AG09309 (cell line): ENCODE data around the gene PGA5.
"Not testable (repeated sequence)": the region's sequence is repeated elsewhere in the genome, so short reads cannot be mapped to it uniquely, and the experiment has no call there.

Experiments used
- DNase-seq: peaks from one replicate; pipeline ENCODE4 v3.0.0-alpha.2; 2010; ENCODE audit warnings: low read depth
- H3K4me3 ChIP-seq: 2 replicates; pipeline ENCODE4 v1.5.1; 2011; ENCODE audit warnings: mild to moderate bottlenecking, low read depth, low read length, moderate library complexity; ENCODE audit not compliant: control insufficient read depth
- TF ChIP-seq, protein P1 (sequence below): IDR thresholded peaks from 2 replicates; pipeline ENCODE4 v1.5.1; 2011; ENCODE audit warnings: mild to moderate bottlenecking, low read depth, low read length, inconsistent platforms; ENCODE audit not compliant: insufficient read depth, control insufficient read depth; ENCODE audit errors: missing control alignments

The PGA5 gene

DNA sequence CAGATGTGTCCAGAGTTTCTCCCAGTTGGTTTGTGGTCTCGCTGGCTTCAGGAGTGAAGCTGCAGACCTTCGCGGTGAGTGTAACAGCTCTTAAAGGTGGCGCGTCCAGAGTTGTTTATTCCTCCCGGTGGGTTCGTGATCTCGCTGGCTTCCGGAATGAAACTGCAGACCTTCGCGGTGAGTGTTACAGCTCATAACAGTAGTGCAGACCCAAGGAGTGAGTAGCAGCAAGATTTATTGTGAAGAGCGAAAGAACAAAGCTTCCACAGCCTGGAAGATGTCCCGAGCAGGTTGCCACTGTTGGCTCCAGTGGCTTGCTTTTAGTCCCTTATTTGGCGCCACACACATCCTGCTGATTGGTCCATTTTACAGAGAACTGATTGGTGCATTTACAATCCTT lies 39.5 kb upstream of the PGA5 start:
- H3K4me3 ChIP-seq: no peak overlapping the region
- TF ChIP-seq, protein P1, sequence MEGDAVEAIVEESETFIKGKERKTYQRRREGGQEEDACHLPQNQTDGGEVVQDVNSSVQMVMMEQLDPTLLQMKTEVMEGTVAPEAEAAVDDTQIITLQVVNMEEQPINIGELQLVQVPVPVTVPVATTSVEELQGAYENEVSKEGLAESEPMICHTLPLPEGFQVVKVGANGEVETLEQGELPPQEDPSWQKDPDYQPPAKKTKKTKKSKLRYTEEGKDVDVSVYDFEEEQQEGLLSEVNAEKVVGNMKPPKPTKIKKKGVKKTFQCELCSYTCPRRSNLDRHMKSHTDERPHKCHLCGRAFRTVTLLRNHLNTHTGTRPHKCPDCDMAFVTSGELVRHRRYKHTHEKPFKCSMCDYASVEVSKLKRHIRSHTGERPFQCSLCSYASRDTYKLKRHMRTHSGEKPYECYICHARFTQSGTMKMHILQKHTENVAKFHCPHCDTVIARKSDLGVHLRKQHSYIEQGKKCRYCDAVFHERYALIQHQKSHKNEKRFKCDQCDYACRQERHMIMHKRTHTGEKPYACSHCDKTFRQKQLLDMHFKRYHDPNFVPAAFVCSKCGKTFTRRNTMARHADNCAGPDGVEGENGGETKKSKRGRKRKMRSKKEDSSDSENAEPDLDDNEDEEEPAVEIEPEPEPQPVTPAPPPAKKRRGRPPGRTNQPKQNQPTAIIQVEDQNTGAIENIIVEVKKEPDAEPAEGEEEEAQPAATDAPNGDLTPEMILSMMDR: no peak
- DNase-seq: no peak

DNA sequence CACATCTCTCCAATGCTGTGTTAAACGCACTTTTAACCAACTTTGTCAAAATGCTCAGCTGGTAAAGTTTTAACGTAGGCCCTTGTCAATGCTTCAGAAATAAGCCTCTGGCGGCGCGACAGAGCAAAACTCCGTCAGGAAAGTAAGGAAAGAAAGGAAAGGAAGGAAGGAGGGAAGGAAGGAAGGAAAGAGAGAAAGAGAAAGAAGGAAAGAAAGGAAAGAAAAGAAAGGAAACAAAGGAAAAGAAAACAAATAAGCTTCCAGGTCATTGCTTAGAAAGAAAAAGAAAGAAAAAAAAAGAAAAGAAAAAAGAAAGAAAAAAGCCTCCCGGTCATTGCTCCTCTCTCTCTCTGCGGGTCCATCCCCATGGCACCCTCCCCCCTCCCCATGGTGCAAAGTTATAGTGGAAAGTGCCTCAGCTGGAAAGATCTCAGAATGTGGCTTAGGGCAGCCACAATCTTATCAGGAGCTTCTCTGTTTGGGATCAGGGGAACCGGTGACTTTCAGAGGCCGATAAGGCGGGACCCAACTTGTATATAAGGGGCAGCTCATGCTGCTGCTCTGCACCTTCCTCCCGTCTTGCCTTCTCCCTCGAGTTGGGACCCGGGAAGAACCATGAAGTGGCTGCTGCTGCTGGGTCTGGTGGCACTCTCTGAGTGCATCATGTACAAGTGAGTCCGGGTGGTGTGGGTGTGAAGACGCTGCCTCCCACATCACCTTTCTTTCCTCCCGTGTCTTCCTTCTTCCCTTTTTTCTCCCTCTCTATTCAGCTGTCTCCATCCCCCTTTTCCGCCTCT lies 37.8 kb upstream of the PGA5 start, which contains the start of gene PGA3:
Gene PGA3, plus strand, starts transcription at position 566 of the 797 bp plus-strand sequence. Its CDS starts 50 bp downstream, at position 616.
- DNase-seq, H3K4me3 ChIP-seq: not testable (repeated sequence)

DNA sequence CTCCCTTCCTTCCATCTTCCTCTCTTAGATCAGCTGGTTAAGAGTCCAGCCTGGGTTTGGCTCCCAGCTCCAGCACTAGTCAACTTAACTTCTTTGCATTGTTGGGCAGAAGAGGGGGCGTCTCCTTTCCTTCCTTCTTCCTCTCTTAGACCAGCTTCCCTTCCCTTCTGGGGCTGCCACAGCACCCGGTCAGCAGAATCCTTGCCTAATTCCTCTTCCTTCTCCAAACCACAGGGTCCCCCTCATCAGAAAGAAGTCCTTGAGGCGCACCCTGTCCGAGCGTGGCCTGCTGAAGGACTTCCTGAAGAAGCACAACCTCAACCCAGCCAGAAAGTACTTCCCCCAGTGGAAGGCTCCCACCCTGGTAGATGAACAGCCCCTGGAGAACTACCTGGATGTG lies 37.1 kb upstream of the PGA5 start:
- DNase-seq: not testable (repeated sequence)

DNA sequence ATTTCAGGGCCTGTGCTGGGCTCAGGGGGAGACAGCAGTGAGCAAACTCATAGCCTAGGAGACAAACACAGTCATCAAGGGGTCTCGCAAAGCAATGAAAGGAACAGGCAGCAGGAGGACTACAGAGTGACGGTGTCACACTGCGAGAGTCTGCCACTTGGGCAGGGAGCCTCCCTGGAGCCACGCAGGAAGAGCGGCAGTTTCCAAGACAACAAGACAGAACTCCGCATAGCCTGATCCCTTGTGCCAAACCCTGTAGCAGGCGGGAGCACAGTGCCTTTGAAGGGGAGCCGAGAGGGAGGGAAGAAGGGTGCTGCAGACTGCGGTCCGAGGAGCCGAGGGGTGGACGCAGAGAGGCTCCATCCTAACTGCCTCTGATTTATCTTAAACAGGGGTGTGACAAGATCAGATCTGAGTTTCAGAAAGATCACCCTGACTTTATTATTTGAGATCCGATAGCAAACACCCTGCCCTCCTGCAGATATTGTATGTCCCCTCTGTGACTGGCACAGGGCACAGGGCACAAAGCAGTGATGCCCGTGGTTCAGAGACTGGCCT lies 36.4 kb upstream of the PGA5 start:
- not testable (repeated sequence) for DNase-seq, H3K4me3 ChIP-seq

More for the DNA sequence above, 37.1 kb upstream of the PGA5 start:
- H3K4me3 ChIP-seq: not testable (repeated sequence)

DNA sequence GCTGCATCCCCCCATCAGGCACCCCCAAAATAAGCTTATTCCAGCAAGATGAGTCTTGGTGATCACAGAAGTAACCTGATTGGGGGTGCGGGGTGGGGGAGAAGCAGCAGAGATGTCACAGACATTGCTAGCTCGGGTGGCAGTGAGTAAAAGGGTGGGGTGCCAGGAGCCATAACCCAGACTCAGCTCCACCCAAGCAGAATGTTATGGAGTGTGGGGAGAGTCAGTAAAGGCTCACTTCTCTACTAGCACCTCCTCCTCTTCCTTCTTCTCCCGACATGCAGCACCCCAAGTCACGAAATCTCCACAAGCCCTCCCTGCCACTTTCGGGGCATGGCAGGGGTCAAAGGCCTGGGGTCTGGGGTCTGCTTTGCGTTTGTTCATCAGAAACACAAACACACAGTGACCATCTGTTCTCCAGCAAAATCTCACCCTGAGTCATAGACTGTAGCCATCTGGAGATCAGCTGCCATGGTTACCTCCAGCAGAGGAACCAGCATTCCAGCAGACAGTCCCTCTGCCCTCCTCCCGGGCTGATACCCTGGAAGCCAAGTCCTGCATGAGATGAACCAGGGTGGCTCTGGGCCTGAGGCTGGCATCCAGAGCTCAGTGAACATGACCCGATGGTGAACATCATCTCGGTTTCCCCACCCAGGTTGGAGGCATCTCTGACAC lies 33.2 kb upstream of the PGA5 start:
- not testable (repeated sequence) for DNase-seq

DNA sequence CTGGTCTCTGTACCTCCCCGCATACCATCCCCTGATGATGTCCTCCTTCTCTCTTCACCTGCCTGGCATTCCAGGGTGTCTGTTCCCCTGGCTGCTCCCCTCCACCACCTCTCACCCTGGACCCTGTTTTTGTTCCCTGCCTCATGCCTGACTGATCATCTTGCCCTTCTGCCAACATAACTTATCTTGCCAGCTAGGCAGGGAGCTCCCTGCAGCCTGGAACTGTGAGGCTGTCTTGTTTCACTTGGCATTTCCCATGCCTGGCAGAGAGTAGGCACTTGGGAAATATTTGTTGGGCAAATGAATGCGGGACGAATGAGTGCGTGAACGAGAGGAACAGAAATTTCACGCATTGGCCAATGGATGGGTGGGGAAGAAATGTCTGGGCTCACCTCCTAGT lies 30.3 kb upstream of the PGA5 start:
- not testable (repeated sequence) for H3K4me3 ChIP-seq, DNase-seq

More for the DNA sequence above, 33.2 kb upstream of the PGA5 start:
- H3K4me3 ChIP-seq: not testable (repeated sequence)

DNA sequence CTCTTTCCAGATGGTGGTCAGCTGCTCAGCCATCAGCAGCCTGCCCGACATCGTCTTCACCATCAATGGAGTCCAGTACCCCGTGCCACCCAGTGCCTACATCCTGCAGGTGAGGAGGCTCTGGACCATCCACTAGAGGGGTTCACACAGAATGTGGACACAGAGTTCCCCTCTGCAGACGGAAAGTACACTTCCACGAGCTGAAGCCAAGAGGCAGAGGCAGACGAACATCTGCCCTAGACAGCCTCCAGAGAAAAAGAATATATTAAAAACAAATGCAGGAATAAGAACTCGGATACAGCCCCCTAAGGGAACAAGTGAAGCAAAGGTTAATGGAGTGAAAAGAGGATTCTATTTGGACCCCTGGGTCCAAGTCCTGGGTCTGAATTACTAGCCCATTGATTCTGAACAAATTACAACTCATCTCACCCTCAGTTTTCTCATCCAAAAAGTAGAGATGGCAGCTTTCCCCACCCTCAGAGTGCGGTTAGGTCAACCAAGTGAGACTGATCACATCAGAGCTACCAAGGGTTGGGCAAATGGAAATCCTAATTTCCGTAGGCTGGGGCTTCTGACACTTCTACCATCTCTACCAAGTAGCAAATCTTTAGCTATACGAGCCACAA lies 29.5 kb upstream of the PGA5 start:
- H3K4me3 ChIP-seq, DNase-seq: not testable (repeated sequence)

DNA sequence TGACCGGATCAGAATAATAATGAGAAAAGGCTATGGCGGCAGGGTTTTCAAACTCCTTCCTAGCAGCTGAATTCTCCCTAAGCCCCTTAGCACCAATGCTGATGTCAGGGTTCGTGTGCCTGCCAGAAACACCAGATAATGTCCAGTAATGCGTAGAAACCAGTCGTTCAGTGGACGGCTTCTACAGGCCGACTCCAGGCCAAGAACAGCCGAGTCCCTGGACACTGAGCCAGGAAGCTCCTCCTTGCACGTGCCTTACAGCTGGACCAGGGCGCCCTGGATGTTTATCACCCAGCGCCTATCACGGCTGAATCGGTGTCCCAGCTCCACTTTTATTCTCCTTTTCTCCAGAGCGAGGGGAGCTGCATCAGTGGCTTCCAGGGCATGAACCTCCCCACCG lies 28.8 kb upstream of the PGA5 start:
- not testable (repeated sequence) for DNase-seq, H3K4me3 ChIP-seq

DNA sequence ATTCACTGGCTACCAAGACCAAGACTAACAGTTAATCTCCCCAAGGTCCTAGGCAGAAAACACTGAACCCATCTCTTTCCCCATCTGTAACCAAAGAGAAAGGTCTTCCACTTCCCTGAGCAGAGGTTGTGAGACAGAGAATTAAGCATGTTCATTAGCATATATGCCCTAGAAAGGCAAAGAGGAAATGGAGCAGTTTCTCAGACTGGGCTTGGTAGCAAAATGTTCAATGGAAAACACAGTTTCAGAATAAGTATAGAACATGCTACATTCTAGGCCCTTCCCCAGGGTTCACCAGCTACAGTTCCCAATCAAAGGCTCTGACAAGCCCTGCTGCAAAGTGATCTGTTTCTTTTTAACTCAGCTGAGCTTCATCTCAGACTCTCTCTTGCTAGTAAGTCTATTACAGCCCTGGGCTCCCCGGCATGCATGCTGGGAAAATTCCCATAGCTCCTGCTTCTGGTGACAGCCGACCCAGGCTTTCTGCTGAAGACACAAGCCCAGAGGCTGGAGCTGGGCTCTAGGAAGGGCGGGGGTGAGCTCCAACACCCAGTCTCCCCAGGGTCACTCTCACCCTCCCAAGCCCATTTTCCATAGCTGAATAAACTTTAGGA lies 27.2 kb upstream of the PGA5 start:
- H3K4me3 ChIP-seq, DNase-seq: not testable (repeated sequence)

DNA sequence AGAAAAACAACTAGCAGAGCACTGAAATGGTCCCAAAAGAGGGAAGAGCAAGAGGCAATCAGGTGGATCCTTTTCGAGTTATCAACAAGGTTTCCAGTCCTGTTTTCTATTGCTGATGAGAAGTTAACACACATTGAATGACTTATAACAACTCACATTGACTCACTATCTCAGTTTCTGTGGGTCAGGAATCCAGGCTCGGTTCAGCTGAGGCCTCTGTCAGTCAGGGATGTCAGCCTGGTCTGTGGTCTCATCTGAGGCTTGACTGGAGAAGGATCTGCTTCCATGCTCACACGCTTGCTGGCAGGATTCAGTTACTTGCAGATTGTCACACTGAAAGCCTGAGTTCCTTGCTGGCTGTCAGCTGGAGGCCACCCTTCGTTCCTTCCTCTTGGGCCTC lies 22.7 kb upstream of the PGA5 start:
- not testable (repeated sequence) for H3K4me3 ChIP-seq, DNase-seq

DNA sequence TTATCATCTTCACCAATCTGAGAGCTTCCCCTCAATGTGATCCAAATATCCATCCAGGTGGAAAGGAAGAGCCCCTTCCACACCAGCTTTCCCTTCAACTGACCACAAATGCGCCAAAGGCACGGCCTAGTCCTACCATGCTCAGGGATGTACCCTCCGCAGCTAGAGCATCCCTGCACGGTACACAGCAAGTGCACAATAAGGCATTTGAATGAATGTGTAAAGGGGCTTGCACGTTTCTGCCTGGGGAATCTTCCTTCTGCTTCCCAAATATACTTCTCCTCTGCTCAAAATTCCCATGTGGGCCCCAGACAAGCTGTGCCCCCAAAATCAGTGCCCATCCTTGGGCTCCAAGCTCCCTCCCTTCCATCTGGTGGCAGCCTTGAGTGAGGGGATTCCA lies 22.0 kb upstream of the PGA5 start:
- DNase-seq, H3K4me3 ChIP-seq: not testable (repeated sequence)

DNA sequence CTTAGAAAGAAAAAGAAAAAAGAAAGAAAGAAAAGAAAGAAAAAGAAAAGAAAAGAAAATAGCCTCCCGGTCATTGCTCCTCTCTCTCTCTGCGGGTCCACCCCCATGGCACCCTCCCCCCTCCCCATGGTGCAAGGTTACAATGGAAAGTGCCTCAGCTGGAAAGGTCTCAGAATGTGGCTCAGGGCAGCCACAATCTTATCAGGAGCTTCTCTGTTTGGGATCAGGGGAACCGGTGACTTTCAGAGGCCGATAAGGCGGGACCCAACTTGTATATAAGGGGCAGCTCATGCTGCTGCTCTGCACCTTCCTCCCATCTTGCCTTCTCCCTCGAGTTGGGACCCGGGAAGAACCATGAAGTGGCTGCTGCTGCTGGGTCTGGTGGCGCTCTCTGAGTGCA lies 18.9 kb upstream of the PGA5 start, which contains the start of gene PGA4:
Gene PGA4, plus strand, starts transcription at position 301 of the 400 bp plus-strand sequence. Its CDS starts 54 bp downstream, at position 355.
- not testable (repeated sequence) for DNase-seq

DNA sequence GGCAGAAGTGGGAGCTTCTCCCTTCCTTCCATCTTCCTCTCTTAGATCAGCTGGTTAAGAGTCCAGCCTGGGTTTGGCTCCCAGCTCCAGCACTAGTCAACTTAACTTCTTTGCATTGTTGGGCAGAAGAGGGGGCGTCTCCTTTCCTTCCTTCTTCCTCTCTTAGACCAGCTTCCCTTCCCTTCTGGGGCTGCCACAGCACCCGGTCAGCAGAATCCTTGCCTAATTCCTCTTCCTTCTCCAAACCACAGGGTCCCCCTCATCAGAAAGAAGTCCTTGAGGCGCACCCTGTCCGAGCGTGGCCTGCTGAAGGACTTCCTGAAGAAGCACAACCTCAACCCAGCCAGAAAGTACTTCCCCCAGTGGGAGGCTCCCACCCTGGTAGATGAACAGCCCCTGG lies 18.3 kb upstream of the PGA5 start:
- not testable (repeated sequence) for H3K4me3 ChIP-seq, DNase-seq

More for the DNA sequence above, 18.9 kb upstream of the PGA5 start, which contains the start of gene PGA4:
- H3K4me3 ChIP-seq: not testable (repeated sequence)

DNA sequence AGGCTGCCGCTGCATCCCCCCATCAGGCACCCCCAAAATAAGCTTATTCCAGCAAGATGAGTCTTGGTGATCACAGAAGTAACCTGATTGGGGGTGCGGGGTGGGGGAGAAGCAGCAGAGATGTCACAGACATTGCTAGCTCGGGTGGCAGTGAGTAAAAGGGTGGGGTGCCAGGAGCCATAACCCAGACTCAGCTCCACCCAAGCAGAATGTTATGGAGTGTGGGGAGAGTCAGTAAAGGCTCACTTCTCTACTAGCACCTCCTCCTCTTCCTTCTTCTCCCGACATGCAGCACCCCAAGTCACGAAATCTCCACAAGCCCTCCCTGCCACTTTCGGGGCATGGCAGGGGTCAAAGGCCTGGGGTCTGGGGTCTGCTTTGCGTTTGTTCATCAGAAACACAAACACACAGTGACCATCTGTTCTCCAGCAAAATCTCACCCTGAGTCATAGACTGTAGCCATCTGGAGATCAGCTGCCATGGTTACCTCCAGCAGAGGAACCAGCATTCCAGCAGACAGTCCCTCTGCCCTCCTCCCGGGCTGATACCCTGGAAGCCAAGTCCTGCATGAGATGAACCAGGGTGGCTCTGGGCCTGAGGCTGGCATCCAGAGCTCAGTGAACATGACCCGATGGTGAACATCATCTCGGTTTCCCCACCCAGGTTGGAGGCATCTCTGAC lies 14.4 kb upstream of the PGA5 start:
- not testable (repeated sequence) for DNase-seq, H3K4me3 ChIP-seq

DNA sequence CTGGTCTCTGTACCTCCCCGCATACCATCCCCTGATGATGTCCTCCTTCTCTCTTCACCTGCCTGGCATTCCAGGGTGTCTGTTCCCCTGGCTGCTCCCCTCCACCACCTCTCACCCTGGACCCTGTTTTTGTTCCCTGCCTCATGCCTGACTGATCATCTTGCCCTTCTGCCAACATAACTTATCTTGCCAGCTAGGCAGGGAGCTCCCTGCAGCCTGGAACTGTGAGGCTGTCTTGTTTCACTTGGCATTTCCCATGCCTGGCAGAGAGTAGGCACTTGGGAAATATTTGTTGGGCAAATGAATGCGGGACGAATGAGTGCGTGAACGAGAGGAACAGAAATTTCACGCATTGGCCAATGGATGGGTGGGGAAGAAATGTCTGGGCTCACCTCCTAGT lies 11.5 kb upstream of the PGA5 start:
- H3K4me3 ChIP-seq, DNase-seq: not testable (repeated sequence)

DNA sequence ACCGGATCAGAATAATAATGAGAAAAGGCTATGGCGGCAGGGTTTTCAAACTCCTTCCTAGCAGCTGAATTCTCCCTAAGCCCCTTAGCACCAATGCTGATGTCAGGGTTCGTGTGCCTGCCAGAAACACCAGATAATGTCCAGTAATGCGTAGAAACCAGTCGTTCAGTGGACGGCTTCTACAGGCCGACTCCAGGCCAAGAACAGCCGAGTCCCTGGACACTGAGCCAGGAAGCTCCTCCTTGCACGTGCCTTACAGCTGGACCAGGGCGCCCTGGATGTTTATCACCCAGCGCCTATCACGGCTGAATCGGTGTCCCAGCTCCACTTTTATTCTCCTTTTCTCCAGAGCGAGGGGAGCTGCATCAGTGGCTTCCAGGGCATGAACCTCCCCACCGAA lies 9.9 kb upstream of the PGA5 start:
- not testable (repeated sequence) for H3K4me3 ChIP-seq, DNase-seq
